Liver (tissue), 9 donors: Measurements from ENCODE around the gene WARS2. TPM values are rescaled to one million over a fixed set of nuclear protein-coding genes. Genes with fewer than 3 reads are reported as not detected.

Experiments
- DNase-seq: peaks from one replicate; pipeline ENCODE4 v3.0.0-alpha.2; 2017; ENCODE audit warnings: low spot score
- H3K27ac ChIP-seq, 2 donors: one replicate each; pipeline ENCODE4 v1.7.0; 2013; ENCODE audit warnings: inconsistent platforms in 2 of 2, low read length in 2 of 2, control low read depth in 1 of 2, low read depth in 1 of 2, mild to moderate bottlenecking in 1 of 2
- H3K27me3 ChIP-seq, 4 donors: one replicate each; pipeline versions ENCODE4 v1.6.1 to v1.7.0; 2013; ENCODE audit warnings: low read length in 3 of 4, inconsistent platforms in 1 of 4, mild to moderate bottlenecking in 1 of 4, moderate library complexity in 1 of 4; ENCODE audit not compliant: control insufficient read depth in 4 of 4, insufficient read depth in 4 of 4
- H3K36me3 ChIP-seq, 4 donors: one replicate each; pipeline versions ENCODE4 v1.6.1 to v1.7.0; 2013; ENCODE audit warnings: low read length in 3 of 4, mild to moderate bottlenecking in 3 of 4, low read depth in 1 of 4, moderate library complexity in 1 of 4; ENCODE audit not compliant: control insufficient read depth in 4 of 4, insufficient read depth in 3 of 4
- H3K4me1 ChIP-seq, 4 donors: one replicate each; pipeline versions ENCODE4 v1.6.1 to v1.7.0; 2013; ENCODE audit warnings: low read length in 3 of 4, mild to moderate bottlenecking in 3 of 4, moderate library complexity in 1 of 4; ENCODE audit not compliant: control insufficient read depth in 4 of 4, insufficient read depth in 4 of 4
- H3K4me3 ChIP-seq, 3 donors: one replicate each; pipeline versions ENCODE4 v1.6.1 to v1.7.0; 2013; ENCODE audit warnings: low read length in 3 of 3, control low read depth in 1 of 3, low read depth in 1 of 3, mild to moderate bottlenecking in 1 of 3
- H3K9ac ChIP-seq, 2 donors: one replicate each; pipeline ENCODE4 v1.7.0; 2013; ENCODE audit warnings: low read length in 2 of 2, mild to moderate bottlenecking in 2 of 2, moderate library complexity in 2 of 2, control low read depth in 1 of 2, low read depth in 1 of 2
- H3K9me3 ChIP-seq, 4 donors: one replicate each; pipeline versions ENCODE4 v1.6.1 to v1.7.0; 2013; ENCODE audit warnings: low read length in 3 of 4; ENCODE audit not compliant: control insufficient read depth in 4 of 4
- EGR1 ChIP-seq, 2 donors: IDR thresholded peaks; 2 replicates each; pipeline ENCODE4 v1.6.1; 2016 to 2018; ENCODE audit warnings: antibody characterized with exemption in 2 of 2, low read depth in 2 of 2
- FOXA1 ChIP-seq: IDR thresholded peaks from 2 replicates; pipeline ENCODE4 v1.6.1; 2016; ENCODE audit warnings: antibody characterized with exemption
- FOXA2 ChIP-seq: IDR thresholded peaks from 2 replicates; pipeline ENCODE4 v1.6.1; 2016; ENCODE audit warnings: antibody characterized with exemption
- HNF4G ChIP-seq: IDR thresholded peaks from 2 replicates; pipeline ENCODE4 v1.6.1; 2016; ENCODE audit warnings: antibody characterized with exemption
- JUND ChIP-seq, 2 donors: IDR thresholded peaks; 2 replicates each; pipeline ENCODE4 v1.6.1; 2016; ENCODE audit warnings: antibody characterized with exemption in 2 of 2
- NR2F2 ChIP-seq: IDR thresholded peaks from 2 replicates; pipeline ENCODE4 v1.6.1; 2016; ENCODE audit warnings: antibody characterized with exemption
- RAD21 ChIP-seq, 2 donors: IDR thresholded peaks; 2 replicates each; pipeline ENCODE4 v1.6.1; 2016; ENCODE audit warnings: antibody characterized with exemption in 2 of 2, mild to moderate bottlenecking in 2 of 2
- SP1 ChIP-seq: IDR thresholded peaks from 2 replicates; pipeline ENCODE4 v1.6.1; 2018; ENCODE audit warnings: antibody characterized with exemption, mild to moderate bottlenecking
- TAF1 ChIP-seq: conservative IDR thresholded peaks from 2 replicates; pipeline ENCODE4 v1.6.1; 2016; ENCODE audit warnings: antibody characterized with exemption, mild to moderate bottlenecking
- YY1 ChIP-seq: IDR thresholded peaks from 2 replicates; pipeline ENCODE4 v1.6.1; 2016; ENCODE audit warnings: antibody characterized with exemption, mild to moderate bottlenecking
- WGBS: extraction: QIAGEN DNeasy Blood & Tissue Kit; methylation state at CpG from one replicate; pipeline ENCODE4 v1.1.7; 2013; 5-methylcytosine and 5-hydroxymethylcytosine counted together
- polyA plus RNA-seq, 2 donors: library from polyadenylated mRNA; stranded (reverse) in 1 of 2; unstranded in 1 of 2; fragments of 200-250 nt in 1 of 2; fragments of >200 nt in 1 of 2; fragmentation: Nextera tagmentation in 1 of 2; extraction: Ambion mirVana in 1 of 2; gene quantifications; one replicate each; pipeline versions ENCODE4 v1.2.1 to v1.2.3, GENCODE V29; 2013 to 2015
- total RNA-seq, 2 donors: library from RNA; depleted of rRNA; stranded (reverse); fragments of >200 nt; gene quantifications; one replicate each; pipeline ENCODE4 v1.2.3, GENCODE V29; 2014
- TF ChIP-seq, protein P1 (sequence below): IDR thresholded peaks from 2 replicates; pipeline ENCODE4 v1.6.1; 2016; ENCODE audit warnings: antibody characterized with exemption
- TF ChIP-seq, protein P2 (sequence below): IDR thresholded peaks from 2 replicates; pipeline ENCODE4 v1.6.1; 2016; ENCODE audit warnings: antibody characterized with exemption, mild to moderate bottlenecking
- TF ChIP-seq, protein P3 (sequence below): fragments of 150-350 bp; IDR thresholded peaks from 2 replicates; pipeline ENCODE4 v1.5.1; 2017; ENCODE audit warnings: improper control_type of control experiment, low read depth, low read length; ENCODE audit not compliant: missing input control
- TF ChIP-seq, protein P4 (sequence below): IDR thresholded peaks from 2 replicates; pipeline ENCODE4 v1.6.1; 2016; ENCODE audit warnings: antibody characterized with exemption
- donor health status: healthy.
- donor health status: healthy.
- donor health status: healthy.
- donor health status: healthy.
- donor health status: healthy.

The WARS2 gene
- total and polyA plus RNA-seq, 4 donors, result 3.5 to 14.5 (median 7.0) TPM

DNA sequence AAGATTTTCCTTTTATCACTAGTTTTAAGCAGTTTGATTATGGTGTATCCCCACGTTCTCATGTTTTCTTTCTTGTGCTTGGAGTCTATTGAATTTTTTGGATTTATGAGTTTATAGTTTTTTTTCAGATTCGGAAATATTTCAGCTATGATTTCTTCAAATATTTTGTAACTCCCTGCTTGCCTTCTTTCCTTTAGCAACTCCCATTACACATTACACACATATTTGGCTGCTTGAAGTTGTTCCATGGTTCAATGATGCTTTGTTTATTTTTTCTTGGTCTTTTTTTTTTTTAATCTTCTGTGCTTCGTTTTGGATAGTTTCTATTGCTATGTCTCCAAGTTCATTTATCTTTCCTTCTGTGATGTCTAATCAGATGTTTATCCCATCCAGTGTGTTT lies 48.5 kb upstream of the WARS2 start:
- no peak for DNase-seq
- Histone ChIP-seq H3K36me3 (no peaks in the 10 kb centered on the region), H3K9me3 (no peaks in the 10 kb centered on the region), H3K27ac (no peak overlapping the region), H3K9ac (no peak overlapping the region), H3K27me3 (no peaks in the 10 kb centered on the region), H3K4me3 (no peak overlapping the region), H3K4me1 (no peaks in the 10 kb centered on the region)
- TF ChIP-seq NR2F2 (no peak), YY1 (no peak), FOXA2 (no peak), EGR1 (IDR thresholded peaks at IDR 0.05; ENCODE audit: low read depth in 2 of 2) (no peak)
- TF ChIP-seq, protein P1, sequence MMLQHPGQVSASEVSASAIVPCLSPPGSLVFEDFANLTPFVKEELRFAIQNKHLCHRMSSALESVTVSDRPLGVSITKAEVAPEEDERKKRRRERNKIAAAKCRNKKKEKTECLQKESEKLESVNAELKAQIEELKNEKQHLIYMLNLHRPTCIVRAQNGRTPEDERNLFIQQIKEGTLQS, result no peak
- WGBS, result 82% methylated on average over 3 of the region's 3 CpGs

DNA sequence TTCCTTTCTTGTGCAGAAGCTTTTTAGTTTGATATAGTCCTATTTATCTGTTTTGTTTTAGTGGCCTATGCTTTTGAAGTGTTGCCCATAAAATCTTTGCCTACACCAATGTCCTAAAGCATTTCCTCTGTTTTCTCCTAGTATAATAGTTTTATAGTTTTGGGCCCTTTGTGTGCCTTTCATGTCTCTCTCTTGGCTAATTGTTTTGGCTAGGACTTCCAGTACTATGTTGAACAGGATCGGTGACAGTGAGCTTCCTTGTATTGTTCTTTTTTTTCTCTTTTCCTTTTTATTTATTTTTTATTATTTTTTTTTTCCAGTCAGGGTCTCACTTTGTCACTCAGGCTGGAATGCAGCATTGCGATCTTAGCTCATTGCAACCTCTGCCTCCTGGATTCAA lies 47.0 kb upstream of the WARS2 start:
- Histone ChIP-seq H3K4me1 (no peaks in the 10 kb centered on the region), H3K9me3 (no peaks in the 10 kb centered on the region), H3K27me3 (no peaks in the 10 kb centered on the region), H3K27ac (no peak overlapping the region), H3K9ac (no peak overlapping the region), H3K36me3 (no peaks in the 10 kb centered on the region), H3K4me3 (no peak overlapping the region)
- 90% methylated on average over 2 of the region's 2 CpGs for WGBS
- no peak for DNase-seq
- TF ChIP-seq TAF1 (no peak), RAD21 (IDR thresholded peaks at IDR 0.05) (no peak)
- TF ChIP-seq, protein P2, sequence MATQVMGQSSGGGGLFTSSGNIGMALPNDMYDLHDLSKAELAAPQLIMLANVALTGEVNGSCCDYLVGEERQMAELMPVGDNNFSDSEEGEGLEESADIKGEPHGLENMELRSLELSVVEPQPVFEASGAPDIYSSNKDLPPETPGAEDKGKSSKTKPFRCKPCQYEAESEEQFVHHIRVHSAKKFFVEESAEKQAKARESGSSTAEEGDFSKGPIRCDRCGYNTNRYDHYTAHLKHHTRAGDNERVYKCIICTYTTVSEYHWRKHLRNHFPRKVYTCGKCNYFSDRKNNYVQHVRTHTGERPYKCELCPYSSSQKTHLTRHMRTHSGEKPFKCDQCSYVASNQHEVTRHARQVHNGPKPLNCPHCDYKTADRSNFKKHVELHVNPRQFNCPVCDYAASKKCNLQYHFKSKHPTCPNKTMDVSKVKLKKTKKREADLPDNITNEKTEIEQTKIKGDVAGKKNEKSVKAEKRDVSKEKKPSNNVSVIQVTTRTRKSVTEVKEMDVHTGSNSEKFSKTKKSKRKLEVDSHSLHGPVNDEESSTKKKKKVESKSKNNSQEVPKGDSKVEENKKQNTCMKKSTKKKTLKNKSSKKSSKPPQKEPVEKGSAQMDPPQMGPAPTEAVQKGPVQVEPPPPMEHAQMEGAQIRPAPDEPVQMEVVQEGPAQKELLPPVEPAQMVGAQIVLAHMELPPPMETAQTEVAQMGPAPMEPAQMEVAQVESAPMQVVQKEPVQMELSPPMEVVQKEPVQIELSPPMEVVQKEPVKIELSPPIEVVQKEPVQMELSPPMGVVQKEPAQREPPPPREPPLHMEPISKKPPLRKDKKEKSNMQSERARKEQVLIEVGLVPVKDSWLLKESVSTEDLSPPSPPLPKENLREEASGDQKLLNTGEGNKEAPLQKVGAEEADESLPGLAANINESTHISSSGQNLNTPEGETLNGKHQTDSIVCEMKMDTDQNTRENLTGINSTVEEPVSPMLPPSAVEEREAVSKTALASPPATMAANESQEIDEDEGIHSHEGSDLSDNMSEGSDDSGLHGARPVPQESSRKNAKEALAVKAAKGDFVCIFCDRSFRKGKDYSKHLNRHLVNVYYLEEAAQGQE, result no peak

DNA sequence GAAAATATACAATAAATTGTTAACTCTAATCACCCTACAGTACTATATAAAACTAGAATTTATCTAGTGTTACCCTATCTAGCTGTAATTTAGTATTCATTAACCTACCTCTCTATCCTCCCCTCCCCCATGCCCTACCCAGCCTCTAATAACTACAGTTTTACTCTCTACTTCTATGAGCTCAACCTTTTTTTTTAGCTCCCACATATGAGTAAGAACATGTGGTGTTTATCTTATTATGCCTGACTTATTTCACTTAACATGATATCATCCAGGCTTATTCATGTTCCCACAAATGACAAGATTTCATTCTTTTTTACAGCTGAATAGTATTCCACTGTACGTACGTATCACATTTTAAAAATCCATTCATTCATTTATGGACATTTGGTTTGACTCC lies 46.0 kb upstream of the WARS2 start:
- WGBS, result 94% methylated on average over 2 of the region's 2 CpGs
- TF ChIP-seq HNF4G, result no peak
- no peak overlapping the region for H3K27ac ChIP-seq
- no peaks in the 10 kb centered on the region for H3K27me3 ChIP-seq
- H3K9ac ChIP-seq, result no peak overlapping the region
- no peak for DNase-seq
- no peaks in the 10 kb centered on the region for H3K36me3 ChIP-seq
- no peaks in the 10 kb centered on the region for H3K4me1 ChIP-seq
- no peak overlapping the region for H3K4me3 ChIP-seq
- no peaks in the 10 kb centered on the region for H3K9me3 ChIP-seq

DNA sequence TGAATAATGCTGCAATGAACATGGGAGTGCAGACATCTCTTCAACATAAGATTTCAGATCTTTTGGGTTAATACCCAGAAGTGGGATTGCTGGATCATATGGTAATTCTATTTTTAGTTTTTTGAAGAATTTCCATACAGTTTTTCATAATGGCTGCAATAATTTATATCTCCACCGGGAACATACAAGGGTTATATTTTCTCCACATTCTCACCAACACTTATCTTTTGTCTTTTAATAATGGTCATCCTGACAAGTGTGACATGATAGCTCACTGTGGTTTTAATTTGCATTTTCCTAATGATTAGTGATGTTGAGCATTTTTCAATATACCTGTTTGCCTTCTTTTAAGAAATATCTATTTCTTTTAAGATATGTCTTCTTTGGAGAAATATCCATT lies 44.5 kb upstream of the WARS2 start:
- Histone ChIP-seq H3K36me3 (no peaks in the 10 kb centered on the region), H3K27me3 (no peaks in the 10 kb centered on the region), H3K27ac (no peak overlapping the region), H3K9me3 (no peaks in the 10 kb centered on the region), H3K4me1 (no peaks in the 10 kb centered on the region), H3K9ac (no peak overlapping the region), H3K4me3 (no peak overlapping the region)
- no peak for DNase-seq
- WGBS, result 89% methylated on average over 1 of the region's 1 CpG
- TF ChIP-seq, protein P3, sequence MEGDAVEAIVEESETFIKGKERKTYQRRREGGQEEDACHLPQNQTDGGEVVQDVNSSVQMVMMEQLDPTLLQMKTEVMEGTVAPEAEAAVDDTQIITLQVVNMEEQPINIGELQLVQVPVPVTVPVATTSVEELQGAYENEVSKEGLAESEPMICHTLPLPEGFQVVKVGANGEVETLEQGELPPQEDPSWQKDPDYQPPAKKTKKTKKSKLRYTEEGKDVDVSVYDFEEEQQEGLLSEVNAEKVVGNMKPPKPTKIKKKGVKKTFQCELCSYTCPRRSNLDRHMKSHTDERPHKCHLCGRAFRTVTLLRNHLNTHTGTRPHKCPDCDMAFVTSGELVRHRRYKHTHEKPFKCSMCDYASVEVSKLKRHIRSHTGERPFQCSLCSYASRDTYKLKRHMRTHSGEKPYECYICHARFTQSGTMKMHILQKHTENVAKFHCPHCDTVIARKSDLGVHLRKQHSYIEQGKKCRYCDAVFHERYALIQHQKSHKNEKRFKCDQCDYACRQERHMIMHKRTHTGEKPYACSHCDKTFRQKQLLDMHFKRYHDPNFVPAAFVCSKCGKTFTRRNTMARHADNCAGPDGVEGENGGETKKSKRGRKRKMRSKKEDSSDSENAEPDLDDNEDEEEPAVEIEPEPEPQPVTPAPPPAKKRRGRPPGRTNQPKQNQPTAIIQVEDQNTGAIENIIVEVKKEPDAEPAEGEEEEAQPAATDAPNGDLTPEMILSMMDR, result no peak
- no peak for TF ChIP-seq RAD21 (IDR thresholded peaks at IDR 0.05)
- TF ChIP-seq JUND (IDR thresholded peaks at IDR 0.05), result no peak
- TF ChIP-seq, protein P2, result no peak
- no peak for TF ChIP-seq SP1
- TF ChIP-seq, protein P4, sequence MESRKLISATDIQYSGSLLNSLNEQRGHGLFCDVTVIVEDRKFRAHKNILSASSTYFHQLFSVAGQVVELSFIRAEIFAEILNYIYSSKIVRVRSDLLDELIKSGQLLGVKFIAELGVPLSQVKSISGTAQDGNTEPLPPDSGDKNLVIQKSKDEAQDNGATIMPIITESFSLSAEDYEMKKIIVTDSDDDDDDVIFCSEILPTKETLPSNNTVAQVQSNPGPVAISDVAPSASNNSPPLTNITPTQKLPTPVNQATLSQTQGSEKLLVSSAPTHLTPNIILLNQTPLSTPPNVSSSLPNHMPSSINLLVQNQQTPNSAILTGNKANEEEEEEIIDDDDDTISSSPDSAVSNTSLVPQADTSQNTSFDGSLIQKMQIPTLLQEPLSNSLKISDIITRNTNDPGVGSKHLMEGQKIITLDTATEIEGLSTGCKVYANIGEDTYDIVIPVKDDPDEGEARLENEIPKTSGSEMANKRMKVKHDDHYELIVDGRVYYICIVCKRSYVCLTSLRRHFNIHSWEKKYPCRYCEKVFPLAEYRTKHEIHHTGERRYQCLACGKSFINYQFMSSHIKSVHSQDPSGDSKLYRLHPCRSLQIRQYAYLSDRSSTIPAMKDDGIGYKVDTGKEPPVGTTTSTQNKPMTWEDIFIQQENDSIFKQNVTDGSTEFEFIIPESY, result no peak
- TF ChIP-seq FOXA1, result no peak
